ENCODE measurements around the gene KCNH5.

Gene KCNH5

DNA sequence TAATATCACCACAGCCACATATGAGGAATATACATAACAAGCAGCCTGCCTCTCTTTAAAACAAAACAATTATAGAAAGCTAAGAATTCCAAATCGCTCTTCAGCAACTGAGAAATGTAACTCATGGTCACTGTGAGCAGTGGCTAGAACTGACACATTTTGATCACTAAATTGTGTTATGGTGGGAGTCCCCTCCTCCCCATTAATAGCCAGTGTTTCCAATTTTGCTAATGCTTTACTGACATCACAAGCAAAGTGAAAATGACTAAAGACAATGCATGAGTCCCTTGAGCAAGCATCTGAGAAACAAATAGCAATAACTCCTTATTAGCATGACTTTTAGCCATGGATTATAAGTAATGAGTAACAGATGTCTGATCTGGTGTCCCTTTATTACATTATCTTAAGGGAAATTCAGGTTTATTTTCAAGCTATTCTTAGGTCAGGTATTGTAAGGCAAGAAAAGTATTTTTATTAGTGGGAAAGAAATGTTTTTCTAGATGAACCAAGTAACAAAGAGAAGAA, 148.3 kb downstream of the KCNH5 start:
- Histone ChIP-seq H4K20me1 (ENCODE audit: low read depth, low read length) (no peaks in the 10 kb centered on the region), H3K9me3 (ENCODE audit: insufficient read depth, low read length) (no peaks in the 10 kb centered on the region), H3K9me2 (replicated peaks; ENCODE audit: insufficient read depth, low read length) (no peaks in the 10 kb centered on the region), H3K9ac (ENCODE audit: low read length) (no peak overlapping the region), H2AFZ (ENCODE audit: low read depth, low read length, severe bottlenecking) (no peak overlapping the region), H3F3A (ENCODE audit: insufficient read depth) (no peaks in the 10 kb centered on the region), H3K27ac (ENCODE audit: low read depth, low read length) (no peak overlapping the region), H3K79me2 (ENCODE audit: insufficient read depth, low read length) (no peaks in the 10 kb centered on the region), H3K36me3 (ENCODE audit: low read length) (no peaks in the 10 kb centered on the region), H3K4me2 (ENCODE audit: low read depth, low read length, poor library complexity, severe bottlenecking) (no peak overlapping the region), H3K4me3 (ENCODE audit: insufficient read depth, low read length, poor library complexity, severe bottlenecking) (no peak overlapping the region), H3K27me3 (ENCODE audit: low read length) (no peaks in the 10 kb centered on the region)
- TF ChIP-seq, protein P1, sequence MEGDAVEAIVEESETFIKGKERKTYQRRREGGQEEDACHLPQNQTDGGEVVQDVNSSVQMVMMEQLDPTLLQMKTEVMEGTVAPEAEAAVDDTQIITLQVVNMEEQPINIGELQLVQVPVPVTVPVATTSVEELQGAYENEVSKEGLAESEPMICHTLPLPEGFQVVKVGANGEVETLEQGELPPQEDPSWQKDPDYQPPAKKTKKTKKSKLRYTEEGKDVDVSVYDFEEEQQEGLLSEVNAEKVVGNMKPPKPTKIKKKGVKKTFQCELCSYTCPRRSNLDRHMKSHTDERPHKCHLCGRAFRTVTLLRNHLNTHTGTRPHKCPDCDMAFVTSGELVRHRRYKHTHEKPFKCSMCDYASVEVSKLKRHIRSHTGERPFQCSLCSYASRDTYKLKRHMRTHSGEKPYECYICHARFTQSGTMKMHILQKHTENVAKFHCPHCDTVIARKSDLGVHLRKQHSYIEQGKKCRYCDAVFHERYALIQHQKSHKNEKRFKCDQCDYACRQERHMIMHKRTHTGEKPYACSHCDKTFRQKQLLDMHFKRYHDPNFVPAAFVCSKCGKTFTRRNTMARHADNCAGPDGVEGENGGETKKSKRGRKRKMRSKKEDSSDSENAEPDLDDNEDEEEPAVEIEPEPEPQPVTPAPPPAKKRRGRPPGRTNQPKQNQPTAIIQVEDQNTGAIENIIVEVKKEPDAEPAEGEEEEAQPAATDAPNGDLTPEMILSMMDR (IDR thresholded peaks at IDR 0.05; ENCODE audit: insufficient read depth, low read length, poor library complexity, severe bottlenecking): no peak
- TF ChIP-seq EZH2phosphoT487 (conservative IDR thresholded peaks at IDR 0.05; ENCODE audit: low read length): no peak

- no peak for TF ChIP-seq EZH2phosphoT487 (conservative IDR thresholded peaks at IDR 0.05; ENCODE audit: low read length)
- TF ChIP-seq, protein P1 (IDR thresholded peaks at IDR 0.05; ENCODE audit: insufficient read depth, low read length, poor library complexity, severe bottlenecking): no peak
- Histone ChIP-seq H3K9me3 (ENCODE audit: insufficient read depth, low read length) (no peaks in the 10 kb centered on the region), H3K9ac (ENCODE audit: low read length) (no peak overlapping the region), H3K9me2 (replicated peaks; ENCODE audit: insufficient read depth, low read length) (no peaks in the 10 kb centered on the region), H3F3A (ENCODE audit: insufficient read depth) (no peaks in the 10 kb centered on the region), H3K4me3 (ENCODE audit: insufficient read depth, low read length, poor library complexity, severe bottlenecking) (no peak overlapping the region), H3K27me3 (ENCODE audit: low read length) (no peaks in the 10 kb centered on the region), H3K27ac (ENCODE audit: low read depth, low read length) (no peak overlapping the region), H3K36me3 (ENCODE audit: low read length) (no peaks in the 10 kb centered on the region), H3K79me2 (ENCODE audit: insufficient read depth, low read length) (no peaks in the 10 kb centered on the region), H4K20me1 (ENCODE audit: low read depth, low read length) (no peaks in the 10 kb centered on the region), H3K4me2 (ENCODE audit: low read depth, low read length, poor library complexity, severe bottlenecking) (no peak overlapping the region), H2AFZ (ENCODE audit: low read depth, low read length, severe bottlenecking) (no peak overlapping the region)
These were observed 150.5 kb downstream of the KCNH5 start for GRCh38 chr14:62894736-62895135.

DNA sequence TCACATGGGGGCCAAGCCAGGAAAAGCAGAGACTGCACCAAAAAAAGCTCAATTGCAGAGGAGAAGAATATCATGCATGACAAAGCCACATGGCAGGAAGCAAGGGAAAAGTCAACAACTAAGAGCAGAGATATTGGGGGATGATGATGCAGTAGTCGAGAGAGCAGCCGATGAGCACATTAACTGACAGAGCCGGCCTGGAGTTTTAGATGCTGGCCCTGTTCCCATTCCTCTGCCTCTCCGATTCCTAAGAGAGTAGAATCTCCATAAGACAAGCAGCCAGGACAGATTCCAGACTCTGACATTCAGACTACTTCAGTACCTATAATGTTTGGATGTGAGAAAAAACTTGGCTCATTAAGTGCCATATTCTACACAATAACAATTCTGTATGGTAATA, 155.9 kb downstream of the KCNH5 start:
- H3K9ac ChIP-seq (ENCODE audit: low read length): no peak overlapping the region
- H4K20me1 ChIP-seq (ENCODE audit: low read depth, low read length): no peaks in the 10 kb centered on the region
- no peaks in the 10 kb centered on the region for H3K27me3 ChIP-seq (ENCODE audit: low read length)
- no peak overlapping the region for H3K4me2 ChIP-seq (ENCODE audit: low read depth, low read length, poor library complexity, severe bottlenecking)
- H3K27ac ChIP-seq (ENCODE audit: low read depth, low read length): no peak overlapping the region
- H3K36me3 ChIP-seq (ENCODE audit: low read length): no peaks in the 10 kb centered on the region
- no peak overlapping the region for H3K4me3 ChIP-seq (ENCODE audit: insufficient read depth, low read length, poor library complexity, severe bottlenecking)
- no peaks in the 10 kb centered on the region for H3K9me3 ChIP-seq (ENCODE audit: insufficient read depth, low read length)
- H3F3A ChIP-seq (ENCODE audit: insufficient read depth): no peaks in the 10 kb centered on the region
- TF ChIP-seq, protein P1 (IDR thresholded peaks at IDR 0.05; ENCODE audit: insufficient read depth, low read length, poor library complexity, severe bottlenecking): no peak
- no peak for TF ChIP-seq EZH2phosphoT487 (conservative IDR thresholded peaks at IDR 0.05; ENCODE audit: low read length)
- H3K9me2 ChIP-seq (replicated peaks; ENCODE audit: insufficient read depth, low read length): no peaks in the 10 kb centered on the region
- H2AFZ ChIP-seq (ENCODE audit: low read depth, low read length, severe bottlenecking): no peak overlapping the region
- H3K79me2 ChIP-seq (ENCODE audit: insufficient read depth, low read length): no peaks in the 10 kb centered on the region
